GM10847 (cell line): Measurements from ENCODE around the gene SART3.
A peak's percentile ranks its signal among the peaks of the same experiment; 100 is the strongest.

Experiments used
- POLR2A ChIP-seq: IDR thresholded peaks from 2 replicates; pipeline ENCODE4 v1.6.1; 2011; ENCODE audit not compliant: insufficient read length; ENCODE audit errors: extremely low read depth

Gene SART3

DNA sequence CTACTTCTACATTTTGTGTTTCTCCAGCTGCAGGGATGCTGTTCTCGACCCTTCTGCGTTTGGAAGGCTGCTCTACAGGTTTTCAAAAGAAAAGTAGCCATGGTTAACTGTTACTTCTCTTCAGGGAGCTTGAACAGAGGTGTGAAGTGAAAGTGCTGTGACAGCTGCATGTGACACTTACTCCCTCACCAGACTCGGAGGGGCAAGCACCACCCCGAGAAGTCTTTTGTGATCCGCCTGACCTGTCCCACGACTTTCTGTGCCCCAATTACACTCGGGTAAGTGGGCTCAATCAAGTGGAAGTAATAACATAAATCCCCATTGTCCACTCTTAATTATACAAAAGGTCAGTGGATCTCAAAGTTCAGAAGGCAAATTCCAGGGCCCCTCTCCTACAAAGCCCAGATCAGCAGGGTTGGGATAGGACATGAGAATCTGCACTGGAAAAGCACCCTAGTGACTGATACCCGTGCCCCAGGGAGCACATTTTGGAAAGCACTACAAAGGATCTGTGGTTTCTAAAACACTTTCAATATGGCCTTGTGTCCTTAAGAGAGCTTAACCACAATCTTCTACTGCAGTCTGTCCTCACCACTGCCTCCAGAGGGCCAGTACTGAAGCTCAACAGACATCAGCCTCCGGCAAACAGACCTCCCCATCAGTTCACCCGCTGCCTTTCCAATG is 34.3 kb downstream of the SART3 start:
- TF ChIP-seq POLR2A: no peak

GRCh38 chr12:108525681-108526080 is 35.3 kb downstream of the SART3 start:
- TF ChIP-seq POLR2A: no peak

- no peak for TF ChIP-seq POLR2A
Observed at GRCh38 chr12:108523365-108523764, 37.6 kb downstream of the SART3 start.

GRCh38 chr12:108519558-108519957 is 41.4 kb downstream of the SART3 start:
- TF ChIP-seq POLR2A: no peak

GRCh38 chr12:108518716-108519496 is 42.1 kb downstream of the SART3 start:
- no peak for TF ChIP-seq POLR2A

GRCh38 chr12:108518101-108518715 is 42.8 kb downstream of the SART3 start:
- no peak for TF ChIP-seq POLR2A

DNA sequence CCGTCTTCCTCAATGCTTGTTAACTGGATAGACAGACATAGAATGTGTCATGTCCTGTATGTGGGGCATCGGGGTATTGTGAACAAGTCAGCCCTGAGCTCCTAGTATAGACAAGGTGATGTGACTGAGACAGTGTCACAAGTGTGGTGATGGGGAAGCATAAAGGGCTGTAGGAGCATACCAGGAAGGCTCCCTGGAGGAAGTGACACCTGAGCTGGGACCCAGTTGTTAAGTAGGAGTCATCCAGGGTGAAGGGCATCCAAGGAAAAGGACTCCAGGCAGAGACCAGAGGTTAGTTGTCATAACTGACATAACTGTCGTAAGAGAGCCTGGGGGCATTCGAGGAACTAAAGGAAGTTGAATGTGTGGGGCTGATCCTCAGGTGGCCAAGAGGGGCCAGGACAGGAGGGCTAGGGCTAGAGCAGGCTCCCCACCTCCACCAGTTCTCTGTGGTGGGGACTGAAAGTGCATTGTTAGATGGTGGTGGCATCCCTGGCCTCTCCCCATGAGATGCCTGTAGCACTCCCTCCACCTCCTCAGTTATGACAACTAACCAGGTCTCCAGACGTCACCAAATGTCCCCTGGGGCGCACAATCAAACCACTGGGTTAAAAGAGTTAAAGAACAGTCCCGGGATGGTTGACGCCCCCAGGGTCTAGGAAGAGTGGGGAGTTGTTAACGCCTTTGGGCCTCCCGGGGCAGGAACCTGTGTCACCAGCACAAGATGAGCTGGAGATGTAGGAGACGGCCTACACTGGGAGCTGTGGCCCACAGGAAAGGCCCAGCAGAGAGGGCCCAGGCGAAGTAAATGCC is 43.5 kb downstream of the SART3 start:
- no peak for TF ChIP-seq POLR2A

GRCh38 chr12:108516511-108517275 is 44.3 kb downstream of the SART3 start:
- no peak for TF ChIP-seq POLR2A

GRCh38 chr12:108515916-108516315 is 45.1 kb downstream of the SART3 start:
- TF ChIP-seq POLR2A: no peak

- peak; percentile 47 for TF ChIP-seq POLR2A
Observed at GRCh38 chr12:108514973-108515814, 45.8 kb downstream of the SART3 start, which contains the start of gene FICD. FICD (plus strand) TSS chr12:108515277; CDS start chr12:108516973, 1,696 bp downstream.

- no peak for TF ChIP-seq POLR2A
Observed at GRCh38 chr12:108514468-108514972, 46.5 kb downstream of the SART3 start.

GRCh38 chr12:108511633-108512540 is 49.1 kb downstream of the SART3 start:
- TF ChIP-seq POLR2A: no peak
